Measurements from ENCODE around the gene MPI.
"Not testable (repeated sequence)": the region's sequence is repeated elsewhere in the genome, so short reads cannot be mapped to it uniquely, and the experiment has no call there.

Gene MPI

DNA sequence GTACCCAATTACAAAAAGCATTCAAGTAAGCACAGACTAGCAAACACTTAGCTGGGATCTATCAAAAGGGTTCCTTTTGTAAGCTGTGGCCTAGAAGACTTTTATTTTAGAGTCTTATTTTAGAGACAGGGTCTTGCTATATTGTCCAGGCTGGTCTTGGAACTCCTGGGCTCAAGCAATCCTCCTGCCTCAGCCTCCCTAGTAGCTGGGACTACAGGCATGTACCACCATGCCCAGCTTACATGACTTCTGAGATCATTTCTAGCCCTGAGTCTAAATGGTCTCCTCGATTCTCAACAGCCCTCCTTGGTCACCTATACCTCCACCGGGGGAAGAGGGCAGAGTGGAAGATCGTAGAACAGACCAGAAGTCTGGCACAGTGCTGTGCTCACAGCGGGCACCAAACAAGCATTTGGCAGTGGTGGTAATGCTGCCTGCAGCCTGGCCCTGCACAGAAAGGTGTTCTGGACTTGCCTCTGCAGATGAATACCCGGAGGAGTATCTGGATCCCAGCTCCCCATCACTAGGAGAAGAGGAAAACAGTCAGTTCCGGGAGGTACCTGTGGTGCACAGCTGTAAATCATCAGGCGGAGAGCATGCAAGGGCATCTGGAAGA, 14.5 kb downstream of the MPI start:
- H3K4me3 ChIP-seq (ENCODE audit: control insufficient read depth, low read depth, low read length), result no peak overlapping the region
- no peak for DNase-seq (ENCODE audit: low read depth)
- TF ChIP-seq, protein P1, sequence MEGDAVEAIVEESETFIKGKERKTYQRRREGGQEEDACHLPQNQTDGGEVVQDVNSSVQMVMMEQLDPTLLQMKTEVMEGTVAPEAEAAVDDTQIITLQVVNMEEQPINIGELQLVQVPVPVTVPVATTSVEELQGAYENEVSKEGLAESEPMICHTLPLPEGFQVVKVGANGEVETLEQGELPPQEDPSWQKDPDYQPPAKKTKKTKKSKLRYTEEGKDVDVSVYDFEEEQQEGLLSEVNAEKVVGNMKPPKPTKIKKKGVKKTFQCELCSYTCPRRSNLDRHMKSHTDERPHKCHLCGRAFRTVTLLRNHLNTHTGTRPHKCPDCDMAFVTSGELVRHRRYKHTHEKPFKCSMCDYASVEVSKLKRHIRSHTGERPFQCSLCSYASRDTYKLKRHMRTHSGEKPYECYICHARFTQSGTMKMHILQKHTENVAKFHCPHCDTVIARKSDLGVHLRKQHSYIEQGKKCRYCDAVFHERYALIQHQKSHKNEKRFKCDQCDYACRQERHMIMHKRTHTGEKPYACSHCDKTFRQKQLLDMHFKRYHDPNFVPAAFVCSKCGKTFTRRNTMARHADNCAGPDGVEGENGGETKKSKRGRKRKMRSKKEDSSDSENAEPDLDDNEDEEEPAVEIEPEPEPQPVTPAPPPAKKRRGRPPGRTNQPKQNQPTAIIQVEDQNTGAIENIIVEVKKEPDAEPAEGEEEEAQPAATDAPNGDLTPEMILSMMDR (IDR thresholded peaks at IDR 0.05; ENCODE audit: control insufficient read depth, insufficient read depth, low read depth, low read length, missing control alignments), result no peak

DNA sequence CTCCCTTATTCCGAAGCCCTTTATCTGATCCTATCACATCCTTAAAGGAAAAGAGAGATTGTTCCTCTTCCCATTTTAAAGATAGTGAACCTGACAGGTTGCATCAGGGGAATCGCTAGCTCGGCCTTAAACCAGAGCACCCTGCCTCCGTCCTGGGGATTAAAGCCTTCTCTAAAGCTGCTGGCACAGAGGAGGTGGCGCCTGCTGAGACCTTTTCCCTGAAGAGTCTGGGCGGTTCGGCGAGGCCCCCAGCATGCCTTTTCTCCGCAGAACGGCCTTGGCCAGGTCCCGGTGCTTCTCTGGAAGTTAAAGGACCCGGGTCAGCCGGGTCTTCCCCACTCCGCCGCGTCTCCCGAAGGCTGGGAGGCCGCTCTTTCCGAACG, 16.2 kb downstream of the MPI start:
- H3K4me3 ChIP-seq (ENCODE audit: control insufficient read depth, low read depth, low read length), result peak overlapping the region; percentile 96
- TF ChIP-seq, protein P1 (IDR thresholded peaks at IDR 0.05; ENCODE audit: control insufficient read depth, insufficient read depth, low read depth, low read length, missing control alignments), result no peak
- DNase-seq (ENCODE audit: low read depth), result no peak

DNA sequence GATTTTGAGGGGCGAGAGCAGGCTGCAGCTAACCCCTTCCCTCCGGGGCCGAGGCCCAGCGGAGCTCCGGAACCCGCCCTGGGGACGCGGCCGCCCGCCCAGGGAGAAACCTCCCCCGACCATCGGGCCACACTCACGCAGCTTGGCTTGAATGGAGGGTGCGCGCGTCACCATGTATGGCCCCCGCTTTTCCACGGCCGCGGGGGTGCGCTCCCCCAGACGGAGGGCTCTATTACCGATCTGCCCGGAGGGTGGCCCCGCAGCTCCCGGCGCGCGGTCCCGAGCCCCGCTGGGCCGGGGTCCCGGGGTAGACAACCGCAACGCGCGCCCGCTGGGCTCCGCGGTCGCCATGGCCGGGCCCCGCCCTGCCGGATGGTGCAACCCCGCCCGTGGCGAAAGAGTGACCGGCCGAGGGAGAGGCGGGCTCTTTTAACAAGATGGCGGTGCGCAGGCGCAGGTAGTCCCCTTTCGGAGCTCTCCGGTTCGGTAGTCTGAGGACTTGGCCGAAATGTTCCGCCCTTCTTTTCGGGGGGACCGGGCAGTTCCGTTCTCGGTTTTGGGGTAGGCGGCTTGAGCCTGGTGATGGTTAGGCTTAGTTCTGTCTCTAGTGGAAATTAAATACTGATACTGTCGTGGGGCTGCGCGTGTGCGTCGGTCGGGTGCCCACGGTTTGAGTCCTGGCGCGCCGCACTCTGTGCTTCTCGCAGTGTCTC, 16.8 kb downstream of the MPI start, which contains the start of gene FAM219B:
FAM219B (minus strand) TSS at position 402 of the 713 bp plus-strand sequence; CDS start at position 351, 51 bp downstream.
- TF ChIP-seq, protein P1 (IDR thresholded peaks at IDR 0.05; ENCODE audit: control insufficient read depth, insufficient read depth, low read depth, low read length, missing control alignments), result no peak

DNA sequence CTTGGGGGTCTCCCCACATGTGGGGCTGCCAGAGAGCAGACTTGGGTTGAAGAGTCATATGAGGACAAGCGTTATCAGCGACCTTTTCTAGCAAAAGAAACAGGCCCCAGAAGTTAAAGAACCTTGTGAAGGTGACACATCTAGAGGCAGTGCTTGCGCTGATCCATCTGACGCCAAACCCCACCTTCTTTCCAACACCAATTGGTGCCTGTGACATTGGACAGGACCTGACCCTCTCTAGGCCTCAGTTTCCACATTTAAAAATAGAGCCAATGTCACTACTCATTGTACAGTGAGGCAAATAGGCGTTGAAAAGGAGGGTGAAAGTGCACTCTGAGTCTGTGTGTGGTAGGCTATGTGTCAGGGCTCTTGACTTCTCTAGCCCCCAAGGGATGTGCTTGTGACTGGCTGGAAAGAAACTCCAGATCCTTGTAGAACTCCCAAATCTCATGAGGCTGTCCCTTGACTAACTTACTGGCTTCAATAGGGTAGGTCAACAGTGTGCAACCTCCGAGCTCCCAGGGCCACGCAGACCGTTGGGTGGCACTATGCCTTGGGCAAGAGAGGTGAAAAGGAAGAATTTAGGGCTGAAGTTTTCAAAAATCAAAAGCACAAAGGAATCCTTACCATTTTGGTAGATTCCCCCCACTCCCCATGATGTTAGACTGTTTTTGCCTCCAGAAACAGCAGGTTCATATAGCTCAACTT, 17.5 kb downstream of the MPI start:
- no peak for DNase-seq (ENCODE audit: low read depth)
- TF ChIP-seq, protein P1 (IDR thresholded peaks at IDR 0.05; ENCODE audit: control insufficient read depth, insufficient read depth, low read depth, low read length, missing control alignments), result no peak
- H3K4me3 ChIP-seq (ENCODE audit: control insufficient read depth, low read depth, low read length), result peak overlapping the region; percentile 96

More for the DNA sequence above, 16.8 kb downstream of the MPI start, which contains the start of gene FAM219B:
- DNase-seq (ENCODE audit: low read depth), result peak; percentile 42
- peak within 1 kb of the TSS; percentile 96 for H3K4me3 ChIP-seq (ENCODE audit: control insufficient read depth, low read depth, low read length)

DNA sequence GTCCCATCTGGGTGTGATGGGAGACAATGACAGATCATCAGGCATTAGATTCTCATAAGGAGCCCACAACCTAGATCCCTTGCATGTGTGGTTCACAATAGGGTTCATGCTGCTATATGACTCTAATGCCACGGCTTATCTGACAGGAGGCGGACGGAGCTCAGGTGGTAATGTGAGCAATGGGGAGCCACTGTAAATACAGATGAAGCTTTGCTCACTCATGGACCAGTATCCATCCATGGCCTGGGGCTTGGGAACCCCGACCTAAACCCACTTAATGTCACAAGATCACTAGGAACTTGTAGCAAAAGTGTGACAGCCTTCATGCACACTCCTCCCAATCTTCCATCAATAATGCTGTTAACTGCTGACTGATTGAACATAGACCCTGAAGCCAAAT, 18.8 kb downstream of the MPI start:
- DNase-seq (ENCODE audit: low read depth), result no peak
- no peak overlapping the region for H3K4me3 ChIP-seq (ENCODE audit: control insufficient read depth, low read depth, low read length)
- TF ChIP-seq, protein P1 (IDR thresholded peaks at IDR 0.05; ENCODE audit: control insufficient read depth, insufficient read depth, low read depth, low read length, missing control alignments), result no peak

DNA sequence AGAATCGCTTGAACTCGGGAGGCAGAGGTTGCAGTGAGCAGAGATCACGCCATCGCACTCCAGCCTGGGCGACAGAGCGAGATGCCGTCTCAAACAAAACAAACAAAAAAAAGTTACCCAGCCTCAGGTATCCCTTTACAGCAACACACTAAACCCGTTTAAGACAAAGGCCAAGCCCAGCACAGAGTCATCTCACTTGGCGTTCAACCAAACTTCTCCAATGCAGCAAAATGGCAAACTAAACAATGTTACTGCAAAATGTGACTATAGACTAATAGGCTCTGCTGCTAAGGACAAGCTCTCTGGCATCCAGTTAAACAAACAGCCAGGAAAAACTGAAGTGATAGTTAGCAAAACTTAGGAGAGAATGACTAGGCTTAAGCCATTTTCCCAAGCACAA, 23.2 kb downstream of the MPI start:
- no peak overlapping the region for H3K4me3 ChIP-seq (ENCODE audit: control insufficient read depth, low read depth, low read length)
- TF ChIP-seq, protein P1 (IDR thresholded peaks at IDR 0.05; ENCODE audit: control insufficient read depth, insufficient read depth, low read depth, low read length, missing control alignments), result no peak
- no peak for DNase-seq (ENCODE audit: low read depth)

DNA sequence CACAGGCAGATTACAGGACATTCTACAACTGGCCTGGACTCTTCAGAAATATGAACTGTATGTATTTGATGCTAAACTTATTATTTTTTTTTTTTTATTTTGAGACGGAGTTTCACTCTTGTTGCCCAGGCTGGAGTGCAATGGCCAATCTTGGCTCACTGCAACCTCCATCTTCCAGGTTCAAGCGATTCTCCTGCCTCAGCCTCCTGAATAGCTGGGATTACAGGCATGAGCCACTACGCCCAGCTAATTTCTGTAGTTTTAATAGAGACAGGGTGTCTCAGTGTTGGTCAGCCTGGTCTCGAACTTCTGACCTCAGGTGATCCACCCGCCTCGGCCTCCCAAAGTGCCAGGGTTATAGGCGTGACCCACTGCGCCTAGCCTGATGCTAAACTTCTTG, 24.0 kb downstream of the MPI start:
- not testable (repeated sequence) for H3K4me3 ChIP-seq (ENCODE audit: control insufficient read depth, low read depth, low read length); DNase-seq (ENCODE audit: low read depth)
